Measurements from ENCODE around the gene CFD.
A peak's percentile ranks its signal among the peaks of the same experiment; 100 is the strongest.

The CFD gene

GRCh38 chr19:881385-882071 is 22.1 kb downstream of the CFD start:
- H3K27me3 ChIP-seq (replicated peaks; ENCODE audit: control insufficient read depth, insufficient read depth, low read length, poor library complexity, severe bottlenecking), result no peaks in the 10 kb centered on the region
- H3K36me3 ChIP-seq (ENCODE audit: control insufficient read depth, insufficient read depth, low read length), result peaks cover 53% of the 10 kb centered on the region

GRCh38 chr19:882871-883497 is 23.5 kb downstream of the CFD start:
- DNase-seq, result no peak
- H3K27ac ChIP-seq (ENCODE audit: insufficient read depth, low read length, poor library complexity, severe bottlenecking), result no peak overlapping the region
- H3K9me3 ChIP-seq (ENCODE audit: control insufficient read depth, low read length), result no peaks in the 10 kb centered on the region
- H3K4me1 ChIP-seq (ENCODE audit: control insufficient read depth, insufficient read depth, low read length, poor library complexity, severe bottlenecking), result no peaks in the 10 kb centered on the region
- no peaks in the 10 kb centered on the region for H3K27me3 ChIP-seq (replicated peaks; ENCODE audit: control insufficient read depth, insufficient read depth, low read length, poor library complexity, severe bottlenecking)
- H3K36me3 ChIP-seq (ENCODE audit: control insufficient read depth, insufficient read depth, low read length), result peaks cover 63% of the 10 kb centered on the region
- no peak overlapping the region for H3K4me3 ChIP-seq (ENCODE audit: insufficient read depth, low read depth, low read length, poor library complexity, severe bottlenecking)

More at GRCh38 chr19:881385-882071, 22.1 kb downstream of the CFD start:
- Histone ChIP-seq H3K4me1 (ENCODE audit: control insufficient read depth, insufficient read depth, low read length, poor library complexity, severe bottlenecking) (no peaks in the 10 kb centered on the region), H3K9me3 (ENCODE audit: control insufficient read depth, low read length) (no peaks in the 10 kb centered on the region), H3K4me3 (ENCODE audit: insufficient read depth, low read depth, low read length, poor library complexity, severe bottlenecking) (no peak overlapping the region), H3K27ac (ENCODE audit: insufficient read depth, low read length, poor library complexity, severe bottlenecking) (no peak overlapping the region)
- DNase-seq, result no peak

DNA sequence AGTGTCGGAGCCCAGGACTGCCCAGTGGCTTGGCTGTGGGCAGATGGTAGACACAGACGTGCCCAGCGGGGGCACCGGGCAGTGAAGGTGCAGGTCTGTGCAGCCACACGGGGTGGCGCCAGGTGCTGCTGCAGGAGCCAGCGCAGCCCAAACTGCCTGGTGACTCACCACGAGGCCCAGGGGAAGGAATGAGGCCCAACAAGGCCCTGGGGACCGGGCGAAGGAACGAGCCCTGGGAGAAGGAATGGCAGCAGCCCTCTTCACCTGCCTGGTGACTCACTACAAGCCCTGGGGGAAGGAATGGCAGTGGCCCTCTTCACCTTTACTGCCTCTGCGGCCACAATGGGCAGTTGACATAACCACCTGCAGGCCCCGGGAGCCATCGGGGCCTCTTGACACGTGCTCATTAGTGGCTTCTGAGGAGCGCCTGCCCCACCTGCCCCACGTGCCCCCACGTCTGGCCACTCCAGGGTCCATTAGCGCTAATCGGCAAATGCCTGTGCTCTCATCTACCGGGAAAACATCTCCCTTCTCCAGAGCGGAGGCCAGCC is 24.3 kb downstream of the CFD start:
- no peak for DNase-seq
- Histone ChIP-seq H3K27me3 (replicated peaks; ENCODE audit: control insufficient read depth, insufficient read depth, low read length, poor library complexity, severe bottlenecking) (no peaks in the 10 kb centered on the region), H3K4me3 (ENCODE audit: insufficient read depth, low read depth, low read length, poor library complexity, severe bottlenecking) (no peak overlapping the region), H3K36me3 (ENCODE audit: control insufficient read depth, insufficient read depth, low read length) (peaks cover 66% of the 10 kb centered on the region), H3K27ac (ENCODE audit: insufficient read depth, low read length, poor library complexity, severe bottlenecking) (no peak overlapping the region), H3K9me3 (ENCODE audit: control insufficient read depth, low read length) (no peaks in the 10 kb centered on the region), H3K4me1 (ENCODE audit: control insufficient read depth, insufficient read depth, low read length, poor library complexity, severe bottlenecking) (no peaks in the 10 kb centered on the region)

DNA sequence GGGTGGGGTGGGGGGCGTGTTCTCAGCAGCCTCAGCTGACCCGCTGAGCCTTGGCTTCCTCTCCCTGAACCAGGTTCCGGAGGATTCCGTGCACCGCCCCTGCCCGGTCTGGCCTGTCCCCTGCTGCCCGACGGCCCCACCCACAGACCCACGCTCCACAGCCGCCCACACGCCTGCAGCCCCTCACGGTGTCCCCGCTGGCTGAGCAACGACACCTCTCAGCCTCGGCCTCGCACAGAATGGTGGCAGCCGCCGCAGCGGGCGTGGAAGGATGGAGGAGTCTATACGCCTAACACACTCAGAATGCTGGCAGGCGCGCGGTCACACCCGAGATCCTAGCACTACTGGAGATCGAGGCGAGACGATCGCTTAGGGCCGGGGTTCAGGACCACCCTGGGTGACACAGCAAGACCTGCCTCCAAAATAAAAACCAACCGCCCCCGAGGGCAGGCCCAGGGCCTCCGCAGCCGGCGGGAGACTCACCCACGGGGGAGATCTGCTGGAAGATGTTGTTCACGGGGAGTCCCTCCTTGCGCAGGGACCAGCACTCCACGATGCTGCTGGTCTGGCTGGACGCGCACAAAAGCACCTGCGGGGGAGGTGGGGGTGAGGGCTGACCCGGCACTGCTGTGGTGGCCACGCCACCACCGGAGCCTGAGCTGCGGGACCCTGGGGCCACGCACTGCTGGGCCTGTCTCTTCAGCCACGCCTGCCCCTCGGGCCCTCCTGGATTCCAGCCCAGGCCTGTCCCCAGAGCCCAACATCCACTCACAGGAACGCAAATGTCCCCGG is 25.2 kb downstream of the CFD start:
- Histone ChIP-seq H3K27ac (ENCODE audit: insufficient read depth, low read length, poor library complexity, severe bottlenecking) (no peak overlapping the region), H3K4me3 (ENCODE audit: insufficient read depth, low read depth, low read length, poor library complexity, severe bottlenecking) (no peak overlapping the region), H3K27me3 (replicated peaks; ENCODE audit: control insufficient read depth, insufficient read depth, low read length, poor library complexity, severe bottlenecking) (no peaks in the 10 kb centered on the region), H3K4me1 (ENCODE audit: control insufficient read depth, insufficient read depth, low read length, poor library complexity, severe bottlenecking) (no peaks in the 10 kb centered on the region), H3K9me3 (ENCODE audit: control insufficient read depth, low read length) (no peaks in the 10 kb centered on the region), H3K36me3 (ENCODE audit: control insufficient read depth, insufficient read depth, low read length) (peaks cover 73% of the 10 kb centered on the region)
- DNase-seq, result no peak

- Histone ChIP-seq H3K4me1 (ENCODE audit: control insufficient read depth, insufficient read depth, low read length, poor library complexity, severe bottlenecking) (no peaks in the 10 kb centered on the region), H3K27me3 (replicated peaks; ENCODE audit: control insufficient read depth, insufficient read depth, low read length, poor library complexity, severe bottlenecking) (no peaks in the 10 kb centered on the region), H3K4me3 (ENCODE audit: insufficient read depth, low read depth, low read length, poor library complexity, severe bottlenecking) (no peak overlapping the region), H3K27ac (ENCODE audit: insufficient read depth, low read length, poor library complexity, severe bottlenecking) (no peak overlapping the region), H3K9me3 (ENCODE audit: control insufficient read depth, low read length) (no peaks in the 10 kb centered on the region), H3K36me3 (ENCODE audit: control insufficient read depth, insufficient read depth, low read length) (peaks cover 74% of the 10 kb centered on the region)
- no peak for DNase-seq
Observed at GRCh38 chr19:885536-886224, 26.2 kb downstream of the CFD start.

DNA sequence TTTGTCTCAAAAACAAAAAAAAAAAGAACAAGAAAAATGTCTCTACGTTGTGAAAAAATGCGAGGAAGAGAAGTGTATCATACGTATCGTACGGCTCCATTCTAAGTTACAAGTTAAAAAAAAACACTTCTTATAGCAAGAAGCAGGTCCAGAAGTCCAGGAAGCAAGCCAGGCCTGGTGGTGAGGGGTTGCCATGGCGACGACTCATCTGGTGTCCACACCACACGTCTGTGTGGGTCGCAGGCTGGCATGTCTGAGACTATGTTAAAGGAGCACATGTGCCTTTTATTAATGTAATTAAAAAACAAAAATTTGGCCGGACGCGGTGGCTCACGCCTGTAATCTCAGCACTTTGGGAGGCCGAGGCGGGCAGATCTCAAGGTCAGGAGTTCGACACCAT is 27.6 kb downstream of the CFD start:
- no peak overlapping the region for H3K4me3 ChIP-seq (ENCODE audit: insufficient read depth, low read depth, low read length, poor library complexity, severe bottlenecking)
- DNase-seq, result no peak
- no peak overlapping the region for H3K27ac ChIP-seq (ENCODE audit: insufficient read depth, low read length, poor library complexity, severe bottlenecking)
- peaks cover 7% of the 10 kb centered on the region for H3K4me1 ChIP-seq (ENCODE audit: control insufficient read depth, insufficient read depth, low read length, poor library complexity, severe bottlenecking)
- H3K36me3 ChIP-seq (ENCODE audit: control insufficient read depth, insufficient read depth, low read length), result peaks cover 61% of the 10 kb centered on the region
- no peaks in the 10 kb centered on the region for H3K9me3 ChIP-seq (ENCODE audit: control insufficient read depth, low read length)
- no peaks in the 10 kb centered on the region for H3K27me3 ChIP-seq (replicated peaks; ENCODE audit: control insufficient read depth, insufficient read depth, low read length, poor library complexity, severe bottlenecking)

GRCh38 chr19:887599-887998 is 28.1 kb downstream of the CFD start:
- no peaks in the 10 kb centered on the region for H3K27me3 ChIP-seq (replicated peaks; ENCODE audit: control insufficient read depth, insufficient read depth, low read length, poor library complexity, severe bottlenecking)
- peaks cover 60% of the 10 kb centered on the region for H3K36me3 ChIP-seq (ENCODE audit: control insufficient read depth, insufficient read depth, low read length)
- peaks cover 11% of the 10 kb centered on the region for H3K4me1 ChIP-seq (ENCODE audit: control insufficient read depth, insufficient read depth, low read length, poor library complexity, severe bottlenecking)
- no peak for DNase-seq
- no peak overlapping the region for H3K4me3 ChIP-seq (ENCODE audit: insufficient read depth, low read depth, low read length, poor library complexity, severe bottlenecking)
- no peaks in the 10 kb centered on the region for H3K9me3 ChIP-seq (ENCODE audit: control insufficient read depth, low read length)
- no peak overlapping the region for H3K27ac ChIP-seq (ENCODE audit: insufficient read depth, low read length, poor library complexity, severe bottlenecking)

DNA sequence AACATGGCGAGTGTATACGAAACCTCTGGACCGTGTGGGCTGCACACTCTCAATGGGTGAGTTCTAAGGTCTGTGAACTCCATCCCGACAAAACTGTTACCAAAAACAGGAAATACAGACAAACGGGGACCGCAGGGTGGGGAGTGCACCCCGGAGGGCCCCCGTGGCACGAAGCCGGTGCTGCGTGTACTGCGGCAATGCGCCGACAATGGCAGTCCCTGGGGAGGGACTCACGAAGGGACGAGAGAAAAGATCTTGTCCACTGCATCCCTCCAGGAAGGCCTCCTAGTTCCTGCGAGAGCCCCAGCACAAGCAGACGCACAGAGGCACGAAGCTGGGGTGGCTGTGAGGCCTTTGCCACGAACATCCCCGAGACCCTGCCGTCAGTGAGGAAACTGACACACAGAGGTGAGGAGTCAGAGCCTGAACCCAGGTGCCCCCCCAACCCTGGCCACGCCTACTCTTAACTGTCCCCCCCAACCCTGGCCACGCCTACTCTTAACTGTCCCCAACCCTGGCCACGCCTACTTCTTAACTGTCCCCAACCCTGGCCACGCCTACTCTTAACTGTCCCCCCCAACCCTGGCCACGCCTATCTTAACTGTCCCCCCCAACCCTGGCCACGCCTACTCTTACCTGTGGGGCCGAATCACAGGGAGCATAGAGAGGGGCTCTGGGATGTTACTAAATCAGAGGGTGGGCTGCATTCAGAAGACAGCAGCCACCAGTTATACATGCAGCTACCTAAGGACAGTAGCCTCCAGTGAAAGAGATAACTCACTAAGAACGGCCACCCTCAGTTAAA is 29.3 kb downstream of the CFD start:
- Histone ChIP-seq H3K27ac (ENCODE audit: insufficient read depth, low read length, poor library complexity, severe bottlenecking) (peak overlapping the region; percentile 28), H3K4me3 (ENCODE audit: insufficient read depth, low read depth, low read length, poor library complexity, severe bottlenecking) (no peak overlapping the region), H3K27me3 (replicated peaks; ENCODE audit: control insufficient read depth, insufficient read depth, low read length, poor library complexity, severe bottlenecking) (no peaks in the 10 kb centered on the region), H3K36me3 (ENCODE audit: control insufficient read depth, insufficient read depth, low read length) (peaks cover 49% of the 10 kb centered on the region), H3K4me1 (ENCODE audit: control insufficient read depth, insufficient read depth, low read length, poor library complexity, severe bottlenecking) (peaks cover 17% of the 10 kb centered on the region), H3K9me3 (ENCODE audit: control insufficient read depth, low read length) (no peaks in the 10 kb centered on the region)
- peak in 1 of 3 donors; percentile 59 for DNase-seq

DNA sequence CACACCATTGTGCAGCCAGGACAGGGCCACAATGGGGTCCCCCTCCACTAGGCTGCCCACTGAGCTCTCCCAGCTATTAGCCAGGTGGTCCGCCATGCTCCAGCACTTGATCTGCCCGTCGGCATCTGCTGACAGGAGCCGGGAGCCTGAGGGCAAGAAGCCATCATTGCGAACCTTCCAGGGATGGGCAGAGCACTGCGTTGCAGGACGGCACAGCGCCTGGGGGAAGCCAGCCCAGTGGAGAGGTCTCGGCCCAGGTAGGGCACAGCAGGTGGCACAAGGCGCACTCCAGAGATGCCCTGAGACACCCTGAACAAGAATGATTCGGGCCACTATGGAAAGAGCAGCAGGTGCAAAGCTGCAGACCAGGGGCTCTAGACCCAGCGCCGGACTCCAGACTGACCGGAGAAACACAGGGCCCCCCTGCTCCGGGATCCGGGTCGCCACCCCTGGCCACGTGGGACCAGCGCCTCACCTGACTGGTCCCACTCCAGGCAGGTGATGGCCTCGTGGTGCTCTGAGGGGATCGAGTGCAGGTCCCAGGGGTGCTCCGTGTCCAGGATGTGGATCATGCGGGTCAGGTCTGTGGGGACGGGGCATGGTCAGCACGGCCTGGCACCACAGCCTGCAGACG is 30.3 kb downstream of the CFD start:
- H3K4me1 ChIP-seq (ENCODE audit: control insufficient read depth, insufficient read depth, low read length, poor library complexity, severe bottlenecking), result peaks cover 18% of the 10 kb centered on the region

More for the DNA sequence above, 30.3 kb downstream of the CFD start:
- Histone ChIP-seq H3K4me3 (ENCODE audit: insufficient read depth, low read depth, low read length, poor library complexity, severe bottlenecking) (no peak overlapping the region), H3K27ac (ENCODE audit: insufficient read depth, low read length, poor library complexity, severe bottlenecking) (no peak overlapping the region), H3K27me3 (replicated peaks; ENCODE audit: control insufficient read depth, insufficient read depth, low read length, poor library complexity, severe bottlenecking) (no peaks in the 10 kb centered on the region), H3K36me3 (ENCODE audit: control insufficient read depth, insufficient read depth, low read length) (peaks cover 41% of the 10 kb centered on the region), H3K9me3 (ENCODE audit: control insufficient read depth, low read length) (no peaks in the 10 kb centered on the region)
- DNase-seq, result no peak
